Measurements from ENCODE around the gene RPS21.

RPS21 gene

DNA sequence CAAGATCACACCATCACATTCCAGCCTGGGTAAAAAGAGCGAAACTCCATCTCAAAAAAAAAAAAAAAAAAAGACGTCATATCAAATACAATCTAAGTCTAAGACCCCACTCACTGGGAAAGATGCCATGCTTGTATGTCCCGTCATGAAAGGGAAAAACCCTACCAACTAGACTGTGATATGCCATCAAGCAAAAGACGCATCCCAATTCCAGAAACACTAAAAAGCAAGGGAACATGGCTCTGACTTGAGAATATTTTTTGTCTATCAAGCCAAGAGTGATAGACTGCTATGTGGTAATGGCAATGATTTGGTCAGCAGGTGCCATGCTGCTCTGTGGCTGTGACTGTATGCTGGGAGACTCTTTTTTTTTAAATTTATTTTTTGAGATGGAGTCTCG lies 42.8 kb upstream of the RPS21 start:
- TF ChIP-seq, protein P1, sequence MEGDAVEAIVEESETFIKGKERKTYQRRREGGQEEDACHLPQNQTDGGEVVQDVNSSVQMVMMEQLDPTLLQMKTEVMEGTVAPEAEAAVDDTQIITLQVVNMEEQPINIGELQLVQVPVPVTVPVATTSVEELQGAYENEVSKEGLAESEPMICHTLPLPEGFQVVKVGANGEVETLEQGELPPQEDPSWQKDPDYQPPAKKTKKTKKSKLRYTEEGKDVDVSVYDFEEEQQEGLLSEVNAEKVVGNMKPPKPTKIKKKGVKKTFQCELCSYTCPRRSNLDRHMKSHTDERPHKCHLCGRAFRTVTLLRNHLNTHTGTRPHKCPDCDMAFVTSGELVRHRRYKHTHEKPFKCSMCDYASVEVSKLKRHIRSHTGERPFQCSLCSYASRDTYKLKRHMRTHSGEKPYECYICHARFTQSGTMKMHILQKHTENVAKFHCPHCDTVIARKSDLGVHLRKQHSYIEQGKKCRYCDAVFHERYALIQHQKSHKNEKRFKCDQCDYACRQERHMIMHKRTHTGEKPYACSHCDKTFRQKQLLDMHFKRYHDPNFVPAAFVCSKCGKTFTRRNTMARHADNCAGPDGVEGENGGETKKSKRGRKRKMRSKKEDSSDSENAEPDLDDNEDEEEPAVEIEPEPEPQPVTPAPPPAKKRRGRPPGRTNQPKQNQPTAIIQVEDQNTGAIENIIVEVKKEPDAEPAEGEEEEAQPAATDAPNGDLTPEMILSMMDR (IDR thresholded peaks at IDR 0.05; ENCODE audit: low read depth, low read length): no peak
- Histone ChIP-seq H3K27ac (no peak overlapping the region), H3K4me3 (ENCODE audit: low read depth, low read length) (no peak overlapping the region), H3K9me3 (ENCODE audit: severe bottlenecking) (peaks cover 3% of the 10 kb centered on the region), H3K36me3 (peaks cover 77% of the 10 kb centered on the region), H3K27me3 (ENCODE audit: insufficient read depth, low read depth, severe bottlenecking) (no peaks in the 10 kb centered on the region)
- no peak for DNase-seq

DNA sequence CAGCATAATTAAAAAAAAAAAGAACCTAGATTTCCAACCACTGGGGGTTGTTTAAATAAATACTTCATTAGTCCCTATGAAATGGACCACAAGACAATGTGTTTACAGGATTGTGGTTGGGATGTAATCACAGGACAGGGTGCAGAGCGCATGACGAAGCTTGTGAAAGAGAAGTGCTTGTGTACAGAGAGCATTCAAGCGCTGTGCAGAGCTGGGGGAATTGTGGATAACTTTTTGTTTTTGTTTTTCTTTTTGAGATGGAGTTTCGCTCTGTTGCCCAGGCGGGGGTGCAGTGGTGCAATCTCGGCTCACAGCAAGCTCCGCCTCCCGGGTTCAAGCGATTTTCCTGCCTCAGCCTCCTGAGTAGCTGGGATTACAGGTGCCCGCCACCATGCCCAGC lies 42.1 kb upstream of the RPS21 start:
- H3K36me3 ChIP-seq: peaks cover 72% of the 10 kb centered on the region

DNA sequence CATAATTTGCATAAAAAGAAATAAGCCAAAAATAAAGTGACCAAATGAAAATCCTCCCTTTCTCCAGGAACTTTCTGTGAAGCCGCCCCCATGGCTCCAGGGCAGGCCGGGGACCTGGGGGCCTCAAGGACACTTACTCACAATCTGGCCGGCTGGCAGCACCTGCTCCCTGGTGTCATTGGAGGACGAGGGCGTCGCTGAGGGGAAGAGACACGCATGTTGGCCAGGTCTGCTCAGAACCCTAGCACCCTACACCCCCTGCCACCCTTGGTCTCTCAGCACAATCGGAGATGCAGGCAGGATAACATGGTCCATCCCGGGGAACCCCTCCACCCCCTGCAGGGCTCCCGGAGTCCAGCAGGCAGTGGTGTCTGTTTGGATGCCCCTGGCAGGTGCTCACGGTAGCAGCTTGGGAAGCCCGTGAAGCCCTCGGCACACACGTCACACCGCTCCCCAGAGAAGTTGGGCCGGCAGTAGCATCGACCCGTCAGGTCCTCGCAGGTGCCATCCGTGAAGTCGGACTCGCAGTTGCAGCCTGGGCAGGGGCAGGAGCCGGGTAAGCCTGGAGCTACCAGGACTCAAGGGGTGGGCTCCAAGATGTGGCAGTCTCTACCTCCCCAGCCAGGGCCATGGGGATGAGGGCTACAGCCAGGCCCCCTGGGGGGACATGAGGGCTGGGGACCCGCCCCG lies 41.1 kb upstream of the RPS21 start:
- Histone ChIP-seq H3K27ac (peak overlapping the region; percentile 37), H3K36me3 (peaks cover 74% of the 10 kb centered on the region)
- TF ChIP-seq, protein P1 (IDR thresholded peaks at IDR 0.05; ENCODE audit: low read depth, low read length): 0 out of 2 replicates have a peak, but pooled peaks have one; percentile 17

More for the DNA sequence above, 42.1 kb upstream of the RPS21 start:
- Histone ChIP-seq H3K9me3 (ENCODE audit: severe bottlenecking) (peaks cover 3% of the 10 kb centered on the region), H3K4me3 (ENCODE audit: low read depth, low read length) (no peak overlapping the region), H3K27ac (no peak overlapping the region), H3K27me3 (ENCODE audit: insufficient read depth, low read depth, severe bottlenecking) (no peaks in the 10 kb centered on the region)
- no peak for DNase-seq
- TF ChIP-seq, protein P1 (IDR thresholded peaks at IDR 0.05; ENCODE audit: low read depth, low read length): no peak

DNA sequence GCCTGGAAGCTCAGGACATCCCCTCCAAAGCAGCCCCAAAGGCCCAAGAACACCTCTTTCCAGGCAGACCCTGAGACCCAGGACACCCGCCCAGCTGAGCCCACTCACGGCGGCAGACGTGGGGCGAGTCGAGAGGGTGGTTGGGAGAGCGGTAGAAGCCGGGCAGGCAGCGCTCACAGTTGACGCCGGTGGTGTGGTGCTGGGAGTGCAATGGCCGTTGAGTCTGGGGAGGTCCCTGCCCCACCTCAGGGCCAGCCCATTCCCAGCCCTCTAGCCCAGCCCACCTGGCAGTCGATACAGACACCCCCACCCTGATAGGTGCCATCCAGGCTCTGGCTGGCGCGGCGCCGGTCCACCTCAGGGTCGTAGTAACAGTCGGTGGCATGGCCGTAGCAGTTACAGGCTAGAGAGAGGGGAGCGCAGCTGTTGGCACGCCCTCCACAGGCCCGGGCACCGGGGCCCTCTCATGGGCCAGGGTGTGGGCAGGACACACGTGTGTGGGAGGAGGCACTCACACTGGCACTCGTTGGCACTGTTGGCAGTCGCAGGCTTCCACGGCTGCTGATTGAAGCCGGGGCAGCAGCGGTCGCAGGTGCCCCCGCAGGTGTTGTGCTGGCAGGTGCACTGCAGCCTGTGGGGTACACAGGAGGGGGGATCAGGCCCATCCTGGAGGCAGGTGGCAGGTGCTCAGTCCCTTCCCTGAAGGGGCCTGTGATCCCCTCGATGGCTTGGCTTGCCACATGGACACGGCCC lies 40.3 kb upstream of the RPS21 start:
- peaks cover 3% of the 10 kb centered on the region for H3K9me3 ChIP-seq (ENCODE audit: severe bottlenecking)
- DNase-seq: no peak
- no peak overlapping the region for H3K4me3 ChIP-seq (ENCODE audit: low read depth, low read length)
- TF ChIP-seq, protein P1 (IDR thresholded peaks at IDR 0.05; ENCODE audit: low read depth, low read length): no peak
- H3K27me3 ChIP-seq (ENCODE audit: insufficient read depth, low read depth, severe bottlenecking): no peaks in the 10 kb centered on the region
- H3K27ac ChIP-seq: peak overlapping the region; percentile 37; the same call in 1 of the 2 replicates
- peaks cover 76% of the 10 kb centered on the region for H3K36me3 ChIP-seq

More for the DNA sequence above, 41.1 kb upstream of the RPS21 start:
- DNase-seq: peak; percentile 40
- Histone ChIP-seq H3K9me3 (ENCODE audit: severe bottlenecking) (peaks cover 3% of the 10 kb centered on the region), H3K27me3 (ENCODE audit: insufficient read depth, low read depth, severe bottlenecking) (no peaks in the 10 kb centered on the region), H3K4me3 (ENCODE audit: low read depth, low read length) (no peak overlapping the region)

DNA sequence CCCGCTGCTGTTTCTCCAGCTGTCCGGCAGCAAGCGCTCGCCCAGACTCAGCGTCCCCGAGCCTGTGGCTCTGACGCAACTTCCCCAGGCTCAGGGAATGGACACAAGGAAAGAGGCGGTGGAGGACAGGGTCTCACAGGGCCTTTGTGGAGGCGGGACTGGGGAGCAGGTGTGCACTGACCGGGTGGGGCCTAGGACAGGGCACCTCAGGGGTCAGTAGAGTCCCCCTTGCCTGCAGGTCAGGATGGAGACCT lies 39.8 kb upstream of the RPS21 start:
- Histone ChIP-seq H3K27ac (no peak overlapping the region), H3K36me3 (peaks cover 78% of the 10 kb centered on the region), H3K27me3 (ENCODE audit: insufficient read depth, low read depth, severe bottlenecking) (no peaks in the 10 kb centered on the region), H3K4me3 (ENCODE audit: low read depth, low read length) (no peak overlapping the region), H3K9me3 (ENCODE audit: severe bottlenecking) (peaks cover 3% of the 10 kb centered on the region)
- TF ChIP-seq, protein P1 (IDR thresholded peaks at IDR 0.05; ENCODE audit: low read depth, low read length): no peak
- no peak for DNase-seq
